ENCODE data around the gene GH2. TPM values are rescaled to one million over a fixed set of nuclear protein-coding genes. Genes with fewer than 3 reads are reported as not detected.

Gene GH2
- total RNA-seq = not detected

DNA sequence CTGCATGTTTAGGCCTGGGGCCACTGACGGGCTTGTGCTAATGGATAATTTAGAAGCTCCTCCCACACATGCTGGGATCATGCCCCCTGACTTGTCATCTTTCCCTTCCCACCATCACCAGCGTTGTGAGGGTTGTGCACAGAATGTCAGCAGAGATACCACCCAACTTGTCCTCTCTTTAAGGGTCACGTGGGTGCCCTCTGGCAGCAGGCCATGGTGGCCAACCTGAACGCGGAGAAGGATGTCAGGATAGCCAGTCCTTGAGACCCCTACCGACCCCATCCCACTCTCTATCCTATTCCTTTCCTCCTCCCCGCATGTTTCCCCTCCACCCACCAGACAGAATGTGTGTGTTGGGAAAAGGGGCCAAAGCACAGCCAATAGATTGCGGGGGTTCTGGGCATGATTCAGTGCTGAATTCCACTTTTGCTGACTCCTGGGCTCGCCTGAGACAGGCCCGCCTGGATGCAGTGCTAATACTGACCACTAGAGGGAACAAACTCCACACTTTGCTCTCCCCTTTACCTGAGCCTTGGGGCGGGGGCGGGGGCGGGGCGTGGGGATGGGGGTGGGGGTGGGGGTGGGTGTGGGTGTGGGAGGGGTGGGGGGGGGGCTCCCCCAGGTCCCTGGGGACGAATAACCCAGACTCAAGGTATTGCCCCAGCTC is at the start of gene GH2:
Gene GH2, minus strand, starts transcription at position 10 of the 667 bp plus-strand sequence. CDS start 143 bp downstream, outside the sequence.
- 40% methylated on average over 13 of the region's 15 CpGs for WGBS
- no peak for DNase-seq (ENCODE audit: low spot score in 2 of 2)
- TF ChIP-seq, protein P1, sequence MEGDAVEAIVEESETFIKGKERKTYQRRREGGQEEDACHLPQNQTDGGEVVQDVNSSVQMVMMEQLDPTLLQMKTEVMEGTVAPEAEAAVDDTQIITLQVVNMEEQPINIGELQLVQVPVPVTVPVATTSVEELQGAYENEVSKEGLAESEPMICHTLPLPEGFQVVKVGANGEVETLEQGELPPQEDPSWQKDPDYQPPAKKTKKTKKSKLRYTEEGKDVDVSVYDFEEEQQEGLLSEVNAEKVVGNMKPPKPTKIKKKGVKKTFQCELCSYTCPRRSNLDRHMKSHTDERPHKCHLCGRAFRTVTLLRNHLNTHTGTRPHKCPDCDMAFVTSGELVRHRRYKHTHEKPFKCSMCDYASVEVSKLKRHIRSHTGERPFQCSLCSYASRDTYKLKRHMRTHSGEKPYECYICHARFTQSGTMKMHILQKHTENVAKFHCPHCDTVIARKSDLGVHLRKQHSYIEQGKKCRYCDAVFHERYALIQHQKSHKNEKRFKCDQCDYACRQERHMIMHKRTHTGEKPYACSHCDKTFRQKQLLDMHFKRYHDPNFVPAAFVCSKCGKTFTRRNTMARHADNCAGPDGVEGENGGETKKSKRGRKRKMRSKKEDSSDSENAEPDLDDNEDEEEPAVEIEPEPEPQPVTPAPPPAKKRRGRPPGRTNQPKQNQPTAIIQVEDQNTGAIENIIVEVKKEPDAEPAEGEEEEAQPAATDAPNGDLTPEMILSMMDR (IDR thresholded peaks at IDR 0.05) = peak; percentile 13 to 78
- no peak for TF ChIP-seq EP300 (IDR thresholded peaks at IDR 0.05)
- H3K36me3 ChIP-seq = no peaks in the 10 kb centered on the region
- no peaks in the 10 kb centered on the region for H3K9me3 ChIP-seq
- no peak within 1 kb of the TSS for H3K4me3 ChIP-seq
- no peak within 1 kb of the TSS for H3K27ac ChIP-seq
- H3K4me1 ChIP-seq = no peaks in the 10 kb centered on the region
- H3K27me3 ChIP-seq = no peaks in the 10 kb centered on the region

DNA sequence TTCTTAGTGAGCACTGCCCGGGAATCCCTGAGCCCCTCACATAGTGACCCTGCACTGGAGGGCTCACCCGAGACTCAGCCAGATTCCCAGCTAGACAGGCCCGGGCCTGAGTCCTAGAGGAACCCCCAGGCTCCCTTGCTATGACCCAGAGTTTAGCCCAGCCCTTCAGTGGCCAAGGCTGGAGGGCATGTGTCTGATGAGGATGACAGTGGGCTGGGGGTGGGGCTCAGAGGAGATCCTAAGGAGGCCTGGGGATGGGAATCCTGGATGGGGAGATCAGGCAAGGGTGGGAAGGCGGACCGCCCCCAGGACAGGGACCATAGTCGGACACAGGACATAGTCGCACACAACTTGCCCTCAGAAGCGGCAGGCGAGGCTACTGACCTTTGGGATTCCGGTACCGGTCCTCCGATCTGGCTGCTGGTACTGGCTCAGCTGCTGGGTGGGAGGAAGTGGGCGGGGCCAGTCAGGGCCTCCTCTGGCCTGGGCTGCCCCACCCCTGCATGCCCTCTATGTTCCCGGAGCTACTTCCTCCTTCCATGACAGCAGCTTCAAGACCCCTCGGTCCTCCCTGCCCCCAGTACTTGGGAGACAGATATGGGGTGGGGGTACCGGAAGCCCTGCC is 49.3 kb upstream of the GH2 start:
- peak overlapping the region; percentile 34 for H3K27ac ChIP-seq
- DNase-seq (ENCODE audit: low spot score in 2 of 2) = peak; percentile 80 to 86

DNA sequence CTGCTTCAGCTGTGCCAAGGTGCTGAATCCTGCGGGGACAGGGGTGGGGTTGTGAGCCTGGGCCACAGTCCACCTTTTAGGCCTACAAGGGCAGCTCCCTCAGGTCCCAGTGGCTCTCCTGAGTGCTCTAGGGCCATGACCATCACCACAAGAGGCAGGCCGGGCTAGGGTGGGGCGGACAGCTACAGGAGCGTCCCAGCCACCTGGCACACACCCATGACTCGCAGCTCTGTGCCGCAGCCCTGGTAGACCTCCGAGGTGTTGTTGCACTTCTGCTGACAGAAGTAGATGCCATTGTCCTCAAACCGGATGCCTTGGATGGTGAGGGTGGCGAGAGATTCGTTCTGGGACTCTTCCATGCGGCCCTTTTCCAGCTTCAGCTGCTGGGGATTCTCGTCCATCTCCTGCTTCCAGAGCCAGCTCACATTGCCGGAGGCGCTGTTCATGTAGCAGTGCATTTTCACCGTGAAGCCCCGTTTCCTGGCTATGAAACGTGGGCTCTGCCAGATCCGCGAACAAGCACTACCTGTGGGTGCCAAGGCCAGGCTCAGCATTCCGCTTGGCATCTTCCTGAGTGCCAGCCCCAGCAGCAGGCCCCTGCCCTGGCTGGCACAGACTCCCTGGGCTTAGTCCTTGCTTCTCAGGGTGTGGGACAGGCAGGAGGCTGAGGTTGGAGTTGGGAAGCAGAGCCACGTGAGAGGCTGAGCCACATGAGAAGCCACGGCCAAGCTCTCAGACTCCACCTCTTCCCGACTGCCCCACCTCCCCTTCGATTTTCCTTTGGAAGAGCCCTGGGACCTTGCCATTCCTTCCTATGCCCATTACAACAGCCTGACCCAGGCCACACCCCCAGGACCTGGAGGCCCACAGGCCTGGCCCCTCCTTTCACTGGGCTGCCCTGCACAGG is 48.4 kb upstream of the GH2 start:
- Histone ChIP-seq H3K27me3 (no peaks in the 10 kb centered on the region), H3K9me3 (no peaks in the 10 kb centered on the region), H3K4me1 (peaks cover 20% of the 10 kb centered on the region), H3K27ac (peak overlapping the region; percentile 19), H3K4me3 (peak overlapping the region; percentile 8), H3K36me3 (no peaks in the 10 kb centered on the region)
- peak in 1 of 2 donors; percentile 78 for DNase-seq (ENCODE audit: low spot score in 2 of 2)
- TF ChIP-seq, protein P1 (IDR thresholded peaks at IDR 0.05) = no peak
- no peak for TF ChIP-seq EP300 (IDR thresholded peaks at IDR 0.05)
- TF ChIP-seq POLR2A (IDR thresholded peaks at IDR 0.05) = no peak
- no peak for TF ChIP-seq POLR2AphosphoS5 (IDR thresholded peaks at IDR 0.05)
- 47% methylated on average over 3 of the region's 24 CpGs for WGBS

More for the DNA sequence above, 49.3 kb upstream of the GH2 start:
- Histone ChIP-seq H3K27me3 (no peaks in the 10 kb centered on the region), H3K9me3 (no peaks in the 10 kb centered on the region), H3K4me1 (peaks cover 20% of the 10 kb centered on the region), H3K36me3 (no peaks in the 10 kb centered on the region), H3K4me3 (peak overlapping the region; percentile 8)
- TF ChIP-seq EP300 (IDR thresholded peaks at IDR 0.05) (no peak), POLR2AphosphoS5 (IDR thresholded peaks at IDR 0.05) (no peak), POLR2A (IDR thresholded peaks at IDR 0.05) (no peak)
- TF ChIP-seq, protein P1 (IDR thresholded peaks at IDR 0.05) = no peak
- WGBS = 77% methylated on average over 9 of the region's 16 CpGs

DNA sequence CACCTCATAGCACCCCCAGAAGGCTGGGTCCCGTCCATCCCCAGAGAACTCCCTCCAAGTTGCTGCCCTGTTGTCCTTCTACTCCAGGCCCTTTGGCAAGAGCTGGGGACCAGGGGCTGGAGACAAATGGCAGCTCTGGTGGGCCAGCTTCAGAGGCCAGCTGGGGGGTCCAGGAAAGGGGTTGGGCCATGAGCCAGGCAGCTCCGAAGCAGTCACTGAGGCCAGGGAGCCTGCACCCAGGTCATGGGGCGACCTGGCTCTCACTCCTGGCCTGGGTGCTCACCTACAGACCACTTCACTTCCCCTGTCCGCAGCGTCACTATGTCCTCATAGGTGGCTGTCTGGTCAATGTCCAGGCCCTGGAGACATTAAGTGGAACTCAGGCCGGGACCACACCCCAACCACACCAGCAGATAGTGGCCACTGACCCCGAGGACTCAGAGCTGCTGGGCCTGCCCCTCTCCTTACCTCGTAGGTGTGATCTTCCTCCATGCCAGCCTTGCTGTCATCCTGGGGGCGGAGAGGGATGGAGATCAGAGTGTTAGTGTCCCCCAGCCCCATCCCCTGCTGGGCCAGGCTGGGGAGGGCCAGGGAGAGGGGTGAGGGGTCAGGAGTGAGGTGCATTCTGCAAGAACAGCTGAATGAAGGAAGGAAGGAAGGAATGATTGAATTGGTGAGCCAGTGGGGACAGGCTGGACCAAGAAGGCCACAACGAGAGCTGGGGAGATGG is 47.4 kb upstream of the GH2 start:
- Histone ChIP-seq H3K9me3 (no peaks in the 10 kb centered on the region), H3K27me3 (no peaks in the 10 kb centered on the region), H3K27ac (no peak overlapping the region), H3K4me1 (peaks cover 20% of the 10 kb centered on the region), H3K4me3 (no peak overlapping the region), H3K36me3 (no peaks in the 10 kb centered on the region)
- TF ChIP-seq EP300 (IDR thresholded peaks at IDR 0.05) = no peak
- TF ChIP-seq POLR2AphosphoS5 (IDR thresholded peaks at IDR 0.05) = no peak
- TF ChIP-seq, protein P1 (IDR thresholded peaks at IDR 0.05) = no peak
- TF ChIP-seq POLR2A (IDR thresholded peaks at IDR 0.05) = no peak
- WGBS = 98% methylated on average over 9 of the region's 10 CpGs
- no peak for DNase-seq (ENCODE audit: low spot score in 2 of 2)
